Neuronal stem cell (in vitro differentiated cells): Measurements from ENCODE around the gene GRIK2.
"Not testable (repeated sequence)": the region's sequence is repeated elsewhere in the genome, so short reads cannot be mapped to it uniquely, and the experiment has no call there.

Experiments
- DNase-seq: peaks from one replicate; pipeline ENCODE4 v3.0.0-alpha.2; 2013; ENCODE audit warnings: low spot score
- H2AFZ ChIP-seq: one replicate; pipeline ENCODE4 v1.6.1; 2013; ENCODE audit warnings: mild to moderate bottlenecking, low read length, inconsistent platforms
- H2AK5ac ChIP-seq: 2 replicates; pipeline ENCODE4 v1.6.1; 2013; ENCODE audit warnings: low read depth, mild to moderate bottlenecking, inconsistent platforms, low read length, moderate library complexity, mixed read lengths
- H2BK120ac ChIP-seq: 2 replicates; pipeline ENCODE4 v1.6.1; 2013; ENCODE audit warnings: low read depth, mild to moderate bottlenecking, inconsistent platforms, low read length, moderate library complexity, mixed read lengths
- H2BK12ac ChIP-seq: one replicate; pipeline ENCODE4 v1.6.1; 2013; ENCODE audit warnings: low read length, inconsistent platforms
- H2BK15ac ChIP-seq: 2 replicates; pipeline ENCODE4 v1.6.1; 2013; ENCODE audit warnings: mild to moderate bottlenecking, low read length, inconsistent platforms, mixed read lengths
- H2BK5ac ChIP-seq: one replicate; pipeline ENCODE4 v1.6.1; 2013; ENCODE audit warnings: inconsistent platforms, mild to moderate bottlenecking, low read length, moderate library complexity
- H3K14ac ChIP-seq: one replicate; pipeline ENCODE4 v1.6.1; 2013; ENCODE audit warnings: low read length, inconsistent platforms
- H3K18ac ChIP-seq: 2 replicates; pipeline ENCODE4 v1.6.1; 2013; ENCODE audit warnings: low read length, inconsistent platforms
- H3K23ac ChIP-seq: 2 replicates; pipeline ENCODE4 v1.6.1; 2013; ENCODE audit warnings: low read depth, mild to moderate bottlenecking, mixed read lengths, low read length, inconsistent platforms; ENCODE audit not compliant: poor library complexity
- H3K27ac ChIP-seq: replicated peaks from 3 replicates; pipeline ENCODE4 v1.5.1; 2013; ENCODE audit warnings: low read length, inconsistent platforms
- H3K27me3 ChIP-seq, 3 experiments: 2 replicates each; pipeline ENCODE4 v1.6.1; 2013; ENCODE audit warnings: low read length in 3 of 3, mild to moderate bottlenecking in 2 of 3, inconsistent platforms in 1 of 3, low read depth in 1 of 3, mixed read lengths in 1 of 3, moderate library complexity in 1 of 3; ENCODE audit not compliant: control insufficient read depth in 3 of 3, insufficient read depth in 3 of 3
- H3K36me3 ChIP-seq, 2 donors: replicated peaks in 1 of 2; 2 replicates each; pipeline ENCODE4 v1.6.1; 2013; ENCODE audit warnings: low read length in 2 of 2; ENCODE audit not compliant: control insufficient read depth in 2 of 2, insufficient read depth in 2 of 2
- H3K4ac ChIP-seq: 2 replicates; pipeline ENCODE4 v1.6.1; 2013; ENCODE audit warnings: inconsistent platforms, mild to moderate bottlenecking, low read length, moderate library complexity
- H3K4me1 ChIP-seq, 2 donors: 1 replicate in 1 of 2; 2 replicates in 1 of 2; pipeline ENCODE4 v1.6.1; 2013; ENCODE audit warnings: low read length in 2 of 2, low read depth in 1 of 2; ENCODE audit not compliant: control insufficient read depth in 2 of 2, insufficient read depth in 1 of 2
- H3K4me2 ChIP-seq: one replicate; pipeline ENCODE4 v1.6.1; 2013; ENCODE audit warnings: mild to moderate bottlenecking, low read length, inconsistent platforms; ENCODE audit not compliant: insufficient read depth, poor library complexity, severe bottlenecking
- H3K4me3 ChIP-seq, 2 donors: 2 replicates each; pipeline ENCODE4 v1.5.1; 2013; ENCODE audit warnings: low read length in 2 of 2, mild to moderate bottlenecking in 2 of 2, inconsistent platforms in 1 of 2, moderate library complexity in 1 of 2
- H3K79me1 ChIP-seq: one replicate; pipeline ENCODE4 v1.6.1; 2013; ENCODE audit warnings: low read depth, mild to moderate bottlenecking, inconsistent platforms, low read length, moderate library complexity
- H3K9ac ChIP-seq: one replicate; pipeline ENCODE4 v1.6.1; 2013; ENCODE audit warnings: mild to moderate bottlenecking, low read depth, low read length, inconsistent platforms; ENCODE audit not compliant: poor library complexity
- H3K9me3 ChIP-seq, 2 donors: replicated peaks in 1 of 2; 2 replicates each; pipeline versions ENCODE3 to v1.6.1; 2013; ENCODE audit warnings: low read length in 2 of 2, mild to moderate bottlenecking in 2 of 2, inconsistent platforms in 1 of 2, low read depth in 1 of 2, mixed read lengths in 1 of 2, moderate library complexity in 1 of 2; ENCODE audit not compliant: control insufficient read depth in 2 of 2, insufficient read depth in 1 of 2
- H4K8ac ChIP-seq: one replicate; pipeline ENCODE4 v1.6.1; 2013; ENCODE audit warnings: low read depth, mild to moderate bottlenecking, inconsistent platforms, low read length, moderate library complexity
- H4K91ac ChIP-seq: one replicate; pipeline ENCODE4 v1.6.1; 2013; ENCODE audit warnings: low read length, low read depth, mild to moderate bottlenecking, inconsistent platforms; ENCODE audit not compliant: poor library complexity
- WGBS, 2 donors: extraction: QIAGEN DNeasy Blood & Tissue Kit; methylation state at CpG; one replicate each; pipeline ENCODE4 v1.1.7; 2013; ENCODE audit warnings: missing lambda C conversion rate in 2 of 2, mixed read lengths in 1 of 2; ENCODE audit not compliant: insufficient read length in 2 of 2, insufficient replicate concordance in 1 of 2; ENCODE audit errors: extremely low coverage in 2 of 2; 5-methylcytosine and 5-hydroxymethylcytosine counted together

The GRIK2 gene

DNA sequence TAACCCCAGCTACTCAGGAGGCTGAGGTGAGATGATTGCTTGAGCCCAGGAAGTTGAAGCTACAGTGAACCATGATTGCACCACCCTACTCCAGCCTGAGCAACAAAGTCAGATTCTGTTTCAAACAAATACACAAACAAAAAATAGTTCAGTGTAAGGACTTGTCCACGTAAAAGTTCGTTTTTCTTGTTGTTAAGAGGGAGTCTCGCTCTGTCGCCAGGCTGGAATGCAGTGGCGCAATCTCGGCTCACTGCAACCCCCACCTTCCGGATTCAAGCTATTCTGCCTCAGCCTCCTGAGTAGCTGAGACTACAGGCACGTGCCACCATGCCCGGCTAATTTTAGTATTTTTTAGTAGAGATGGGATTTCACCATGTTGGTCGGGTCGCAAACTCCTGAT is 245.4 kb downstream of the GRIK2 start:
- no CpG with 5 or more reads among the region's 11 CpGs for WGBS, 2 donors

DNA sequence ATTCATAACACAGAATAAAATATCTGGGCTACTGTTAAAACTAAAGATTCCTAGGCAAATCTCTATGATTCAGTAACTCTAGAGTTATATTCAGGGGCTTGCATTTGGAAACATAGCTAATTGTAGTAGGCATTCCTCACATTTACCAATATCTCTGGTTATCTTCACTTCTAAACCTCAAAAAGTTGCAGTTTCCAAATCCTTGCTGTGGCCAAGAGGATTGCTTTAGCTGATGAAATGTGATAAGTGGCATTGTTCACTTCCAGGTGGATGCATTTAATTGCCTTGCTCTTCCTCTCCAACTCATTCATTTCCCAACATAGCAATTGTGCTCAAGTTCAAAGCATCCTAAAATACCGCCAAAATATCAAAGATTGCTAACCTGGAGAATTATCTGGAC is 246.6 kb downstream of the GRIK2 start:
- H2BK5ac ChIP-seq: no peak overlapping the region
- no peak overlapping the region for H2AK5ac ChIP-seq
- H3K4me3 ChIP-seq: no peak overlapping the region
- H3K9me3 ChIP-seq: no peaks in the 10 kb centered on the region
- H3K23ac ChIP-seq: no peak overlapping the region
- H4K91ac ChIP-seq: no peak overlapping the region
- no peak overlapping the region for H3K14ac ChIP-seq
- no peaks in the 10 kb centered on the region for H3K27me3 ChIP-seq
- no peaks in the 10 kb centered on the region for H3K4me1 ChIP-seq
- no peak overlapping the region for H3K4ac ChIP-seq
- H2AFZ ChIP-seq: no peak overlapping the region
- DNase-seq: no peak
- H3K4me2 ChIP-seq: no peak overlapping the region
- no peak overlapping the region for H3K27ac ChIP-seq
- H3K18ac ChIP-seq: no peak overlapping the region
- H3K36me3 ChIP-seq: no peaks in the 10 kb centered on the region
- no peak overlapping the region for H3K9ac ChIP-seq
- H4K8ac ChIP-seq: no peak overlapping the region
- no peaks in the 10 kb centered on the region for H3K79me1 ChIP-seq
- H2BK15ac ChIP-seq: no peak overlapping the region
- WGBS, 2 donors: no CpG with 5 or more reads among the region's 1 CpG
- no peak overlapping the region for H2BK12ac ChIP-seq
- no peak overlapping the region for H2BK120ac ChIP-seq

More for the DNA sequence above, 245.4 kb downstream of the GRIK2 start:
- H2BK12ac ChIP-seq, DNase-seq, H2BK120ac ChIP-seq, H3K9ac ChIP-seq, H3K27me3 ChIP-seq, H3K18ac ChIP-seq, H4K8ac ChIP-seq, H3K4ac ChIP-seq, H3K4me1 ChIP-seq, H2AK5ac ChIP-seq, H2AFZ ChIP-seq, H2BK15ac ChIP-seq, H3K4me3 ChIP-seq, H4K91ac ChIP-seq, H3K27ac ChIP-seq, H2BK5ac ChIP-seq, H3K14ac ChIP-seq, H3K9me3 ChIP-seq, H3K36me3 ChIP-seq, H3K23ac ChIP-seq, H3K79me1 ChIP-seq, H3K4me2 ChIP-seq: not testable (repeated sequence)

GRCh38 chr6:101645770-101646169 is 252.3 kb downstream of the GRIK2 start:
- Histone ChIP-seq H3K14ac (no peak overlapping the region), H3K4ac (no peak overlapping the region), H3K27ac (no peak overlapping the region), H2BK120ac (no peak overlapping the region), H3K4me1 (peaks cover 0 to 2% of the 10 kb centered on the region in 2 donors), H2AK5ac (no peak overlapping the region), H3K9me3 (no peaks in the 10 kb centered on the region), H3K9ac (no peak overlapping the region), H3K79me1 (no peaks in the 10 kb centered on the region), H2BK15ac (no peak overlapping the region), H2BK5ac (no peak overlapping the region), H3K18ac (no peak overlapping the region), H3K23ac (no peak overlapping the region), H3K36me3 (no peaks in the 10 kb centered on the region), H3K27me3 (no peaks in the 10 kb centered on the region), H3K4me2 (no peak overlapping the region), H4K8ac (no peak overlapping the region), H2AFZ (no peak overlapping the region), H3K4me3 (no peak overlapping the region), H4K91ac (no peak overlapping the region), H2BK12ac (no peak overlapping the region)
- no peak for DNase-seq
- no CpG with 5 or more reads among the region's 2 CpGs for WGBS, 2 donors

GRCh38 chr6:101650402-101651100 is 257.0 kb downstream of the GRIK2 start:
- WGBS, 2 donors: no CpG with 5 or more reads among the region's 3 CpGs
- H3K79me1 ChIP-seq: no peaks in the 10 kb centered on the region
- no peak overlapping the region for H3K14ac ChIP-seq
- H4K8ac ChIP-seq: no peak overlapping the region
- no peak overlapping the region for H3K9ac ChIP-seq
- H2BK120ac ChIP-seq: no peak overlapping the region
- peaks cover 0 to 2% of the 10 kb centered on the region in 2 donors for H3K4me1 ChIP-seq
- H2BK15ac ChIP-seq: no peak overlapping the region
- no peaks in the 10 kb centered on the region for H3K36me3 ChIP-seq
- H3K4ac ChIP-seq: no peak overlapping the region
- H3K9me3 ChIP-seq: no peaks in the 10 kb centered on the region
- H3K23ac ChIP-seq: no peak overlapping the region
- H2AFZ ChIP-seq: no peak overlapping the region
- H3K18ac ChIP-seq: no peak overlapping the region
- H2AK5ac ChIP-seq: no peak overlapping the region
- H4K91ac ChIP-seq: no peak overlapping the region
- H3K27me3 ChIP-seq: no peaks in the 10 kb centered on the region
- DNase-seq: no peak
- no peak overlapping the region for H2BK5ac ChIP-seq
- no peak overlapping the region for H3K4me3 ChIP-seq
- H3K27ac ChIP-seq: no peak overlapping the region
- no peak overlapping the region for H3K4me2 ChIP-seq
- no peak overlapping the region for H2BK12ac ChIP-seq
